WTC11 (cell line): ENCODE results near the gene FGF12.

Source experiments
- E2F5 ChIP-seq: sonication (generic); formaldehyde crosslinking; IDR thresholded peaks from 2 replicates; pipeline ENCODE4 v1.8.1; 2022; ENCODE audit warnings: mild to moderate bottlenecking, moderate library complexity, missing genetic modification reagents
- FOXJ3 ChIP-seq: sonication (generic); formaldehyde crosslinking; IDR thresholded peaks from 2 replicates; pipeline ENCODE4 v1.9.0; 2021; ENCODE audit warnings: missing genetic modification reagents, mild to moderate bottlenecking, borderline replicate concordance
- JUN ChIP-seq: sonication (generic); formaldehyde crosslinking; IDR thresholded peaks from 2 replicates; pipeline ENCODE4 v1.8.0; 2023; ENCODE audit warnings: mild to moderate bottlenecking, missing genetic modification reagents
- NFE2L1 ChIP-seq: sonication (generic); formaldehyde crosslinking; IDR thresholded peaks from 2 replicates; pipeline ENCODE4 v1.8.1; 2023; ENCODE audit warnings: missing genetic modification reagents
- NFYB ChIP-seq: sonication (generic); formaldehyde crosslinking; conservative IDR thresholded peaks from 2 replicates; pipeline ENCODE4 v1.8.0; 2022; ENCODE audit warnings: low read depth, missing genetic modification reagents
- PRDM15 ChIP-seq: sonication (generic); formaldehyde crosslinking; IDR thresholded peaks from 2 replicates; pipeline ENCODE4 v1.8.0; 2022; ENCODE audit warnings: missing genetic modification reagents
- STAT6 ChIP-seq: sonication (generic); formaldehyde crosslinking; conservative IDR thresholded peaks from 2 replicates; pipeline ENCODE4 v1.8.1; 2023; ENCODE audit warnings: mild to moderate bottlenecking, low read depth, missing genetic modification reagents, moderate library complexity
- ZNF396 ChIP-seq: fragments of 250-450 bp; sonication (Bioruptor Pico); IDR thresholded peaks from 2 replicates; pipeline ENCODE4 v1.8.0; 2021; ENCODE audit warnings: mild to moderate bottlenecking, moderate library complexity, borderline replicate concordance
- TF ChIP-seq, protein P1 (sequence below): fragments of 200-600 bp; IDR thresholded peaks from 2 replicates; pipeline ENCODE4 v1.8.0; 2022; ENCODE audit warnings: antibody characterized with exemption
- TF ChIP-seq, protein P2 (sequence below): sonication (generic); formaldehyde crosslinking; IDR thresholded peaks from 2 replicates; pipeline ENCODE4 v1.8.0; 2022; ENCODE audit warnings: mild to moderate bottlenecking, missing genetic modification reagents
- TF ChIP-seq, protein P3 (sequence below): sonication (generic); formaldehyde crosslinking; IDR thresholded peaks from 2 replicates; pipeline ENCODE4 v1.8.1; 2022; ENCODE audit warnings: low read depth, missing genetic modification reagents, borderline replicate concordance

- TF ChIP-seq, protein P1, sequence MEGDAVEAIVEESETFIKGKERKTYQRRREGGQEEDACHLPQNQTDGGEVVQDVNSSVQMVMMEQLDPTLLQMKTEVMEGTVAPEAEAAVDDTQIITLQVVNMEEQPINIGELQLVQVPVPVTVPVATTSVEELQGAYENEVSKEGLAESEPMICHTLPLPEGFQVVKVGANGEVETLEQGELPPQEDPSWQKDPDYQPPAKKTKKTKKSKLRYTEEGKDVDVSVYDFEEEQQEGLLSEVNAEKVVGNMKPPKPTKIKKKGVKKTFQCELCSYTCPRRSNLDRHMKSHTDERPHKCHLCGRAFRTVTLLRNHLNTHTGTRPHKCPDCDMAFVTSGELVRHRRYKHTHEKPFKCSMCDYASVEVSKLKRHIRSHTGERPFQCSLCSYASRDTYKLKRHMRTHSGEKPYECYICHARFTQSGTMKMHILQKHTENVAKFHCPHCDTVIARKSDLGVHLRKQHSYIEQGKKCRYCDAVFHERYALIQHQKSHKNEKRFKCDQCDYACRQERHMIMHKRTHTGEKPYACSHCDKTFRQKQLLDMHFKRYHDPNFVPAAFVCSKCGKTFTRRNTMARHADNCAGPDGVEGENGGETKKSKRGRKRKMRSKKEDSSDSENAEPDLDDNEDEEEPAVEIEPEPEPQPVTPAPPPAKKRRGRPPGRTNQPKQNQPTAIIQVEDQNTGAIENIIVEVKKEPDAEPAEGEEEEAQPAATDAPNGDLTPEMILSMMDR = no peak
- no peak for TF ChIP-seq NFE2L1 (CRISPR knock-in tag)
- TF ChIP-seq JUN (CRISPR knock-in tag) = no peak
- no peak for TF ChIP-seq FOXJ3 (CRISPR knock-in tag)
- TF ChIP-seq, protein P2, sequence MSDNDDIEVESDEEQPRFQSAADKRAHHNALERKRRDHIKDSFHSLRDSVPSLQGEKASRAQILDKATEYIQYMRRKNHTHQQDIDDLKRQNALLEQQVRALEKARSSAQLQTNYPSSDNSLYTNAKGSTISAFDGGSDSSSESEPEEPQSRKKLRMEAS (CRISPR knock-in tag) = no peak
- no peak for TF ChIP-seq E2F5 (CRISPR knock-in tag)
- TF ChIP-seq NFYB (CRISPR knock-in tag) = no peak
- no peak for TF ChIP-seq STAT6 (CRISPR knock-in tag)
- TF ChIP-seq PRDM15 (CRISPR knock-in tag) = no peak
- TF ChIP-seq, protein P3, sequence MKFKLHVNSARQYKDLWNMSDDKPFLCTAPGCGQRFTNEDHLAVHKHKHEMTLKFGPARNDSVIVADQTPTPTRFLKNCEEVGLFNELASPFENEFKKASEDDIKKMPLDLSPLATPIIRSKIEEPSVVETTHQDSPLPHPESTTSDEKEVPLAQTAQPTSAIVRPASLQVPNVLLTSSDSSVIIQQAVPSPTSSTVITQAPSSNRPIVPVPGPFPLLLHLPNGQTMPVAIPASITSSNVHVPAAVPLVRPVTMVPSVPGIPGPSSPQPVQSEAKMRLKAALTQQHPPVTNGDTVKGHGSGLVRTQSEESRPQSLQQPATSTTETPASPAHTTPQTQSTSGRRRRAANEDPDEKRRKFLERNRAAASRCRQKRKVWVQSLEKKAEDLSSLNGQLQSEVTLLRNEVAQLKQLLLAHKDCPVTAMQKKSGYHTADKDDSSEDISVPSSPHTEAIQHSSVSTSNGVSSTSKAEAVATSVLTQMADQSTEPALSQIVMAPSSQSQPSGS (CRISPR knock-in tag) = no peak
- TF ChIP-seq ZNF396 (CRISPR knock-in tag) = no peak
Measured at GRCh38 chr3:192122832-192123594, 604.3 kb downstream of the FGF12 start.
